ENCODE data around the gene GDPD3. TPM values are rescaled to one million over a fixed set of nuclear protein-coding genes. Genes with fewer than 3 reads are reported as not detected.

GDPD3 gene
- total and polyA plus RNA-seq, 2 of the 13 experiments (the other 11 are each of a cell fraction or from before 2014, with no cell fraction given) = 18.7 to 20.6 TPM

GRCh38 chr16:30091474-30092372, 21.6 kb downstream of the GDPD3 start, which contains the start of gene TBX6 (continued):
- TF ChIP-seq AKNA (CRISPR knock-in tag; IDR thresholded peaks at IDR 0.05; ENCODE audit: borderline replicate concordance) (no peak), PREB (CRISPR knock-in tag; IDR thresholded peaks at IDR 0.05) (no peak; the same call in 1 of the 2 replicates), PPARG (CRISPR knock-in tag; conservative IDR thresholded peaks at IDR 0.05) (peak; percentile 75), ZNF816 (CRISPR knock-in tag; IDR thresholded peaks at IDR 0.05; ENCODE audit: borderline replicate concordance) (no peak), ZNF747 (CRISPR knock-in tag; IDR thresholded peaks at IDR 0.05; ENCODE audit: borderline replicate concordance) (peak; percentile 55; the same call in 1 of the 2 replicates), ZNF10 (CRISPR knock-in tag; IDR thresholded peaks at IDR 0.05; ENCODE audit: borderline replicate concordance, low read depth) (no peak), ZNF44 (CRISPR knock-in tag; IDR thresholded peaks at IDR 0.05) (peak; percentile 4; the same call in 1 of the 2 replicates), KDM5A (IDR thresholded peaks at IDR 0.05; ENCODE audit: borderline replicate concordance, low read length) (0 out of 2 replicates have a peak, but pooled peaks have one; percentile 27)
- TF ChIP-seq, protein P1, sequence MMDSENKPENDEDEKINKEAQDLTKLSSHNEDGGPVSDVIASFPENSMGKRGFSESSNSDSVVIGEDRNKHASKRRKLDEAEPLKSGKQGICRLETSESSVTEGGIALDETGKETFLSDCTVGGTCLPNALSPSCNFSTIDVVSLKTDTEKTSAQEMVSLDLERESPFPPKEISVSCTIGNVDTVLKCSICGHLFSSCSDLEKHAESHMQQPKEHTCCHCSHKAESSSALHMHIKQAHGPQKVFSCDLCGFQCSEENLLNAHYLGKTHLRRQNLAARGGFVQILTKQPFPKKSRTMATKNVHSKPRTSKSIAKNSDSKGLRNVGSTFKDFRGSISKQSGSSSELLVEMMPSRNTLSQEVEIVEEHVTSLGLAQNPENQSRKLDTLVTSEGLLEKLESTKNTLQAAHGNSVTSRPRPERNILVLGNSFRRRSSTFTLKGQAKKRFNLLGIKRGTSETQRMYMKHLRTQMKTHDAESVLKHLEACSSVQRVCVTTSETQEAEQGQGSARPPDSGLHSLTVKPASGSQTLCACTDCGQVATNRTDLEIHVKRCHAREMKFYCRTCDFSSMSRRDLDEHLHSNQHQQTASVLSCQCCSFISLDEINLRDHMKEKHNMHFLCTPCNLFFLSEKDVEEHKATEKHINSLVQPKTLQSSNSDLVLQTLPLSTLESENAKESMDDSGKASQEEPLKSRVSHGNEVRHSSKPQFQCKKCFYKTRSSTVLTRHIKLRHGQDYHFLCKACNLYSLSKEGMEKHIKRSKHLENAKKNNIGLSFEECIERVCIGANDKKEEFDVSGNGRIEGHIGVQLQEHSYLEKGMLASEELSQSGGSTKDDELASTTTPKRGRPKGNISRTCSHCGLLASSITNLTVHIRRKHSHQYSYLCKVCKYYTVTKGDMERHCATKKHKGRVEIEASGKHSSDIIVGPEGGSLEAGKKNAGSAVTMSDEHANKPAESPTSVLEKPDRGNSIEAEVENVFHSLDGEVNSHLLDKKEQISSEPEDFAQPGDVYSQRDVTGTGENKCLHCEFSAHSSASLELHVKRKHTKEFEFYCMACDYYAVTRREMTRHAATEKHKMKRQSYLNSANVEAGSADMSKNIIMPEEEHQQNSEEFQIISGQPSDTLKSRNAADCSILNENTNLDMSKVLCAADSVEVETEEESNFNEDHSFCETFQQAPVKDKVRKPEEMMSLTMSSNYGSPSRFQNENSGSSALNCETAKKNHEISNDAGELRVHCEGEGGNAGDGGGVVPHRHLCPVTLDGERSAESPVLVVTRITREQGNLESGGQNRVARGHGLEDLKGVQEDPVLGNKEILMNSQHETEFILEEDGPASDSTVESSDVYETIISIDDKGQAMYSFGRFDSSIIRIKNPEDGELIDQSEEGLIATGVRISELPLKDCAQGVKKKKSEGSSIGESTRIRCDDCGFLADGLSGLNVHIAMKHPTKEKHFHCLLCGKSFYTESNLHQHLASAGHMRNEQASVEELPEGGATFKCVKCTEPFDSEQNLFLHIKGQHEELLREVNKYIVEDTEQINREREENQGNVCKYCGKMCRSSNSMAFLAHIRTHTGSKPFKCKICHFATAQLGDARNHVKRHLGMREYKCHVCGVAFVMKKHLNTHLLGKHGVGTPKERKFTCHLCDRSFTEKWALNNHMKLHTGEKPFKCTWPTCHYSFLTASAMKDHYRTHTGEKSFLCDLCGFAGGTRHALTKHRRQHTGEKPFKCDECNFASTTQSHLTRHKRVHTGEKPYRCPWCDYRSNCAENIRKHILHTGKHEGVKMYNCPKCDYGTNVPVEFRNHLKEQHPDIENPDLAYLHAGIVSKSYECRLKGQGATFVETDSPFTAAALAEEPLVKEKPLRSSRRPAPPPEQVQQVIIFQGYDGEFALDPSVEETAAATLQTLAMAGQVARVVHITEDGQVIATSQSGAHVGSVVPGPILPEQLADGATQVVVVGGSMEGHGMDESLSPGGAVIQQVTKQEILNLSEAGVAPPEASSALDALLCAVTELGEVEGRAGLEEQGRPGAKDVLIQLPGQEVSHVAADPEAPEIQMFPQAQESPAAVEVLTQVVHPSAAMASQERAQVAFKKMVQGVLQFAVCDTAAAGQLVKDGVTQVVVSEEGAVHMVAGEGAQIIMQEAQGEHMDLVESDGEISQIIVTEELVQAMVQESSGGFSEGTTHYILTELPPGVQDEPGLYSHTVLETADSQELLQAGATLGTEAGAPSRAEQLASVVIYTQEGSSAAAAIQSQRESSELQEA (CRISPR knock-in tag; IDR thresholded peaks at IDR 0.05; ENCODE audit: not compliant biosample characterization) = peak; percentile 34

Data from HepG2 (cell line).